ENCODE results near the gene PLA1A.

DNA sequence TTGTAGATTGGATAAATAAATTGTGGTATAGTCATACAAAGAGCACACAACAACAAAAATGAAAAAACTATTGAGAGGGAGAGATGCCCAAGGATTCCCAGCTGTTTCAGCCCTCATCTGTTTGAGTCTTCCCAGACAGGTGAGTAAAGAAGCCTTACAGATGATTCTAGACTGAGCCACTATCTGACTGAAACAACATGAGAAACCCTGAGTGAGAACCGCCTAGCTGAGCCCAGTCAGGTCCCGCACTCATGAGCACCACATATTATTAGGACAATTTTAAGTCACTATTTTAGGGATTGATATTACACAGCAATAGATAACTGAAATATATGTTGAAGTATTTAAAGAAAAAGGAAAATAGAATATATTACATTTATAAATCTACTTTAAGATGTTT is 43.7 kb downstream of the PLA1A start:
- TF ChIP-seq, protein P1, sequence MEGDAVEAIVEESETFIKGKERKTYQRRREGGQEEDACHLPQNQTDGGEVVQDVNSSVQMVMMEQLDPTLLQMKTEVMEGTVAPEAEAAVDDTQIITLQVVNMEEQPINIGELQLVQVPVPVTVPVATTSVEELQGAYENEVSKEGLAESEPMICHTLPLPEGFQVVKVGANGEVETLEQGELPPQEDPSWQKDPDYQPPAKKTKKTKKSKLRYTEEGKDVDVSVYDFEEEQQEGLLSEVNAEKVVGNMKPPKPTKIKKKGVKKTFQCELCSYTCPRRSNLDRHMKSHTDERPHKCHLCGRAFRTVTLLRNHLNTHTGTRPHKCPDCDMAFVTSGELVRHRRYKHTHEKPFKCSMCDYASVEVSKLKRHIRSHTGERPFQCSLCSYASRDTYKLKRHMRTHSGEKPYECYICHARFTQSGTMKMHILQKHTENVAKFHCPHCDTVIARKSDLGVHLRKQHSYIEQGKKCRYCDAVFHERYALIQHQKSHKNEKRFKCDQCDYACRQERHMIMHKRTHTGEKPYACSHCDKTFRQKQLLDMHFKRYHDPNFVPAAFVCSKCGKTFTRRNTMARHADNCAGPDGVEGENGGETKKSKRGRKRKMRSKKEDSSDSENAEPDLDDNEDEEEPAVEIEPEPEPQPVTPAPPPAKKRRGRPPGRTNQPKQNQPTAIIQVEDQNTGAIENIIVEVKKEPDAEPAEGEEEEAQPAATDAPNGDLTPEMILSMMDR (IDR thresholded peaks at IDR 0.05) = no peak
- no peak for TF ChIP-seq POLR2AphosphoS5 (IDR thresholded peaks at IDR 0.05)
